ENCODE measurements around the gene MYBPC1.
"Not testable (repeated sequence)": the region's sequence is repeated elsewhere in the genome, so short reads cannot be mapped to it uniquely, and the experiment has no call there.

Gene MYBPC1

DNA sequence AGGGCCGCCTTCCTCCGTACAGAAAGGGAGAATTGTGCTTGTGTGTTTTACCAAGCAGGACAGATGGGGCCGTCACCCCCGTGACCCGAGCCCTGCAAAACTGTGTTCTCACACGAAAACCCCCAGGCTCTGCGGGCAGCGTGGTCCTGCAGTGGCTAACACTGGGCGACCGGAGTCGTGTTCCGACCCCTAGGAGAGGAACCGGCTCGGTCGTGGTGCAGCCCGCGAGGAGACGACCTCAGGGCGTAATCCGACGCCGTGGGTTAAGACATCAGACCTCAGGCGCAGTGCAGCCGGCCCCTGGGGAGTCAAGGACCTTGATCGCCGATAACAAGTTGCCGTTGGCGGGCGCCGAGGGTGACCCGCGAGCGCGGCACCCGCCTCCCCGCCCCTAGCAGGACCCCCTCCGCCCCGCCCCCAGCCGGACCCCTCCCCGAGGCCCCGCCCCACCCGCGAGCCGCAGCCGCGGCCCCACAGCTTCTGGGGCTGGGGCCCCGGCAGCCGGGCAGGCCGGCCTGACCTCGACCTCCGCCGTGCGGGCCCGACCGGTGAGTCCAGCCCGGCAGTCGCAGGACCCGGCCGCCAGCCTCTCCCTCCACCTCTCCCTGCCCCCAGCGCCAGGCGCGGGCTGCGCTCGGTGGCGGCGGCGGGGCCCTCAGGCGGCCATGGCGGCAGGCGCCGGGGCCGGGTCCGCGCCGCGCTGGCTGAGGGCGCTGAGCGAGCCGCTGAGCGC is 102.6 kb downstream of the MYBPC1 start, which contains the start of gene CHPT1:
Gene CHPT1 (plus strand): TSS at position 444 of the 733 bp plus-strand sequence. CDS start 222 bp downstream, at position 666.
- DNase-seq, result peak; percentile 66

DNA sequence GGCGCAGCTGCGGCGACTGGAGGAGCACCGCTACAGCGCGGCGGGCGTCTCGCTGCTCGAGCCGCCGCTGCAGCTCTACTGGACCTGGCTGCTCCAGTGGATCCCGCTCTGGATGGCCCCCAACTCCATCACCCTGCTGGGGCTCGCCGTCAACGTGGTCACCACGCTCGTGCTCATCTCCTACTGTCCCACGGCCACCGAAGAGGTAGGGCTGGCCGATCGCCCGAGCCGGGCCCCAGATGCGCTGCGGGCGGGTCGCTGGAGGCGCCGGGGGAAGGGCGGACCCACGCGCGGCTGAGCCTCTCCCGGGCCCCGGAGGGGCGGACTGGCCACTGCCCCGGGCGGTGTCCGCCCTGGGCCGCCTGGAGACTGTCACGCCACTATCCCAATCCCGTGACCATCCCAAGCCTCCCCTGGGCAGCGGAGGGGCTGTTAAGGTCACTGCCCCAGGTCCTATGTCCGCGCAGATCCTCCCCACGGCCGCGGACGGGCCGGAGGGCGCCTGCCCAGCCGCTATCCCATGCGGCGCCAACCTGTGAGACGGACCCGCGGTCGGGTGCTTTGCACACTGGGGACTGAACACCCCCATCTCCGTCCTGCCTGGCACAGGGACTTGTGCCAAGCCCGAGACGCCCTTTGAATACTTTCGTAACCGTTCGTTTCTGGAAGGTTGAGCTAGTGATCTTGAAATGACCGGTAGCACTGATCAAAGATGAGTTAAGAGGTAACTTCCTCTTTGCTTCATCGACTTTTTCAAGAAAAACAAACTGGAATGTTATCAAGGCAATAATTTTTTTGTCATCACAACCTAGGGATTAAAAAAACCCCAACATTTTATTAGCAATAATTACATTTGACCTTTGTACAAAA is 103.4 kb downstream of the MYBPC1 start:
- no peak for DNase-seq

DNA sequence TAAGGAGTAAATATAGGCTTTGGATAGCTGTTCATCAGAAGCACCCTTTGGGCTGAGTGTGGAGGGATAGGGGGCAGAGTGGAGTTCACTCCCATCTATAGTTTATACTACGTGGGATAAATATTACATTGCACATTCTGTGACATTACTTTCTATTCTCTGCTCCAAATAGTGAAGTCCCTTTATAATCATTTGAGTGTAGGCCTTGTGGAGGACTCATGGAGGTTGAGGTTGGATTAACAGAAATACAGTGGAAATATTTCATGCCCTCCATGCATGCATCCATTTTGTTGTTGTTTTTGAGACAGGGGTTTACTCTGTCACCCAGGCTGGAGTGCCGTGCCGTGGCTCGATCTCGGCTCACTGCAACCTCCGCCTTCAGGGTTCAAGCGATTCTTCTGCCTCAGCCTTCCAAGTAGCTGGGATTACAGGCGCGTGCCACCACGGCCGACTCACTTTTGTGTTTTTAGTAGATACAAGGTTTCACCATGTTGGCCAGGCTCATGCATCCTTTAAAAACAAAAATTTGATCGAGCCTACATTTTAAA is 104.1 kb downstream of the MYBPC1 start:
- DNase-seq, result no peak

- DNase-seq, result no peak
These were observed 105.6 kb downstream of the MYBPC1 start for GRCh38 chr12:101700299-101700820.

DNA sequence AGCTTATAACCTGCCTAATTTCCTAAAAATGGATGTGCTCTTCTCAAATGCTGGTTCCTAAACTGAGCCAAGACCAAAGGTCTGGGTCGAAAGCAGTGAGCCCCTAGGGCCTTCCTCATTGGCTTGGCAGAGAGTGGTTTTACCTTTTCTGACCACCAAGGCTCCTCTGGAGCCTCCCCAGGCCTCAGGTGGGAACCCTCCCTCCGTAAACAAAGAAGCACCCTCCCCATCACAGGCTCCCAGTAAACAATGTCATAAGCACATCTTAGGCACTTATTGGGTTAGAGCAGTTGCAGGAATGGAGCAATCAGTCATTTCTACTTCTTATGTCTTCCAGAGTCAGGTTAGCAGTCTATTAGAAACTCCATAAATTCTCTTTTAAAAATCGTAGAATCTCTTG is 108.7 kb downstream of the MYBPC1 start:
- no peak for DNase-seq

DNA sequence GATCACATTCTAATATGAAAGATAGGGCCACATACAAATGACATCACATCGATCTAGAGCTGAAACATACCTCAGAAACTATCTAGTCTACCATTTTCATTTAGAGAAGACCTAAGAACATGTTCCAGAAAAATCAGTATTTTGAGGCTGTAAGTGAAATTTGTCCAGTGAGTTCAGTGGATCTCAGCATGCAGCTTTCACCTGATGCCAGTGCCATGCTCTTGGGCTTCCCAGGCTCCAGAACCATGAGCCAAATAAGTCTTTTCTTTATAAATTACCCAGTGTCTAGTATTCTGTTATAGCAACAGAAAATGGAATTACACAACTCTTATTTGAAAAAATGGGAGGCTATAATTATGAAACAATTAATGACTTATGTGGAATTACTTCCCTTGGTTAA is 111.6 kb downstream of the MYBPC1 start:
- DNase-seq, result no peak

DNA sequence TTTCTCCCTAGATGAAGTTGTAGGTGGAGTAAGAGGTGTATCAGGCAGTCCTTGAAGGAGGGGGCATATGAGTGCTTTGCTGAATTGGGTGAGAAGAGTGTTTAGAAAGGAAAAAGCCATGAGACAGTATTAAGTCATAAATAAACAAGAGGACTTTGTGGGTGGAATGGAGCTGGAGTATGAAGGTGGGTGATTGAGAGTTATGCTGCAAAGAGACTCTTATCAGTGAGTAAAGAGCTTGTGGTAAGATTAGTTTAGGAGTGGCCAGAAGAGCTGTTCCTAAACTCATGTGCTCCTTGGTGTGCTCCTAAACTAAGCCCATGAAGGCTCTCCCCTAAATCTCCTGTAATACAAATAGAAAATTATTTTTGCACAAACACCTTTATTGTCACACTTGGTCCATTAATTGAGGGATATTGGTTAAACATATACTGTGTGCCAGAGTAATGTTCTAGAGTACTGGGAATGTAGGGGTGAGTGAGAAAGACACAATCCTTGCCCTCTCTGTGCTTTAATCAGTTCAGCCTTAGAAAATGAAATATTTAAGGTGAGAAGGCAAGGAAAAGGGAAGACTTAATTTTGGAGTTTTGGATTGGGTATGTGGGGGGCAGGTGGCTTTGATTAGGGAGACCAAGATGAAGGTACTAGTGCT is 112.5 kb downstream of the MYBPC1 start:
- DNase-seq, result peak; percentile 68

DNA sequence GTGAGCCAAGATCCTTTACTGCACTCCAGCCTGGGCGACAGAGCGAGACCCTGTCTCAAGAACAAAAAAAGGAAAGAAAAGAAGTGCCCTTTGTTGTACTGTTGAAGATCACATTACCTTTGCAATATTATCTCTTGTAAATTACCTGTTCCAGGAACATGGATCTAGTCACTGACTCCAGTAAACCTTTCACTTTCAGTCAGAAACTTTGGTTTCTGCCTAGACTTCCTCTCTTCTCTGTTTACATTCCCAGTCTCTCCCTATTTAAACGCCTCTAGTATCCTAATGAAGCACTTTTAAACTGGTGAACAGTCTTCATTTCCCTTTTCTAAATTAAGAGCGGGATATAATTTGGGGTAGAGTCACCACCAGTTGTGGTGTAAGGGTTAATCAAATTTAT is 115.5 kb downstream of the MYBPC1 start:
- DNase-seq, result no peak

DNA sequence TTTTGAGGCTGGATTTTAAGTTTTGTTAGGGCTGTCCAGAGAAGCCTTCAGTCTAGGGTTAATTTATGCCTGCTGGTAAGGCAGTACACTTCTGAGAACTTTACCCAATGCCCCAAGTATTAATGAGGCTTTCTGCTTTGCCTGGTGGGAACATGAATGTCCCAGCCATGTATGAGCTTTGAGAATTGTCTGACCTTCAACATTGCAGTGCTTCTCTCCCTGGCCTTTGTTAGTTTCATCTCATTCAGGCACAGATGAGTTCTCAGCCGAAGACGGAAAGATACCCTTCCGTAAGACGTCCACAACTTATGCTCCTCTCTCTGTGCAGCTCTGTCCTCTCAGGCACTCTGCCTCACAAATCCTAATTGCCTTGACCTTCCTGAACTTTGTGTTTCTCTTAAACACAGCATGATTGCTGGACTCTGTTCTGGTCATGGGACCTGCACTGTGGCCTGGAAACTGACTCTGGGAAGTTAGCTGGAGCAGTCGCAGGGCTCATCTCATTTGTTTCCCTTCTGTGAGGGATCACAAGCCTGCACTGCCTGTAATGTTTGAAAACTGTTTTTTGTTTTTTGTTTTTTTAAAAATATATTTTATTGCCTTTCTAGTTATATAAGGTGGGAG is 118.4 kb downstream of the MYBPC1 start:
- no peak for DNase-seq

DNA sequence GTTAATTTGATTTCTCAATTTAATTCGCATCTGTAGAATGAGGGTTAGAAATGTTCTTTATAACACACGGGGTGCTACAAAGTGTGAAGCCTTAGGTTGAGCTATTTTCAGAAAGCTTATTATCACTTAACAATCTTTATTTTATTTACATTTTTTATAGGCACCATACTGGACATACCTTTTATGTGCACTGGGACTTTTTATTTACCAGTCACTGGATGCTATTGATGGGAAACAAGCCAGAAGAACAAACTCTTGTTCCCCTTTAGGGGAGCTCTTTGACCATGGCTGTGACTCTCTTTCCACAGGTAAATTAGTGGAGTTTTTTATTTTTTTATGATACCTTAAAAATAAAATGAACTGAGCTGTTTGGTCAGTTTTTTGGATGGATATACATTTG is 119.2 kb downstream of the MYBPC1 start:
- DNase-seq, result no peak

GRCh38 chr12:101714877-101715444 is 120.2 kb downstream of the MYBPC1 start:
- DNase-seq, result no peak

DNA sequence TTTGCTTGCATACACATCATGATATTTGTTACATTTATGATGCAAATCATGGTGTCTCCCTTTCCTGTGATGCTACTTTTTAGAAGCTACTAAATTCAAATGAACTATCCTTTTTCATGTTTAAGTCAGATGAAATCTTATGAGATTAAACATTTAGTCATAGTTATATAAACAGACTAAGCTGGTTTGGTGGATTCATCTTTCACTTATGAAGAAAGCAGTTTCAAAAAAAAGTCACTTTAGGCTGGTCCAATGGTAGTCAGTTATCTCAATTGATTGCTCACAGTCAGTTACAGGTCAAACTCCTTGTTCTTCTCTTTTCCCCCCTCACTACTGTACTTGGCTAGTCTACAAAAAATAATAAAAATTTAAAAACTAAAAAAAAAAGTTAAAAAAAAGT is 124.8 kb downstream of the MYBPC1 start:
- no peak for DNase-seq

DNA sequence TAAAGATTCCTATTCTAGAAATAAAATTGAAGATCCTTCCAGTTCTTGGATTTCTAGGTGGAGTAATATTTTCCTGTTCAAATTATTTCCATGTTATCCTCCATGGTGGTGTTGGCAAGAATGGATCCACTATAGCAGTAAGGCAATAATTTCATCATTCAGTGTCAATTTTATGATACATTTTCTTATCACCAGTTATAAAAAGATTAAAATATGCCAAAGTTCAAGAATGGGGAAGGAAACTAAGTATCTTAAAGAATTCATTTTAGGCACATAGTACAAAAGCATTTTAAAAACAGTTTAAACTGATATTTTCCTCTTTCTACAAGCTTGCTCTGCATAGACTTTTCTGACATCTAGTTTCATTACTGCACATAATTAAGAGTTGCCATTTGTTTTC is 125.3 kb downstream of the MYBPC1 start:
- no peak for DNase-seq

DNA sequence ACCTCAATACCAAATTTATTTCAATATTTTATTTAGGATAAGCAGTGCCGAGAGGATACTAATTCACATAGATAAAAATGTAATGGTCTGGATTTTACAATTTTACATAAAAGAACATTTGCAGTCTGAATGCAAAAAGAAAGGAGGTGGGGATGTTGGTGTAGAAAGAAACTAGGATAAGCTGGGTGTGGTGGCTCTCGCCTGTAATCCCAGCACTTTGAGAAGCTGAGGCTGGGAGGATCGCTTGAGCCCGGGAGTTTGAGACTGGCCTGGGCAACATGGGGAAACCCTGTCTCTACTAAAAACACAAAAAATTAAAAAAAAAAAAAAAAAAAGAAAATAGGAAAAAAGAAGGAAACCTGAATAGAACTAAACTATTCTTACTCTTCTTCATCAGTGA is 127.6 kb downstream of the MYBPC1 start:
- DNase-seq, result no peak

DNA sequence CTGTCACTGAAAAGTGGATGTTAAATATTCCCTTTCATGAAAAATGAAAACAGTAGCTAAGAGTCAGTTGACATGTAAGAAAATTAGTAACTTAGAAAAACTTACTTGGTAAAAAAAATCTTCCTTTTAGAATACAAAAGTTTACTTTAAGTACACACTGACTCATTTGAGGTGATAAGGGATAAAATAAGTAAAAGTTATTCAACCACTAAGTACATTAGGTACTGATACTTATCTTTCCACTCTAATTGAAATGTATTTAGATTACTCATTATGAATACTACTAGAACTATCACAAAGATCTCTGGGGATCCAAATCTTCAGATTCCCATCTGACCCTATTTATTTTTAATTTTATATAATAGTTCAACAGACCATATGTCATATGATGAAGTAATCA is 132.3 kb downstream of the MYBPC1 start:
- DNase-seq, result no peak

- no peak for DNase-seq
These were observed 135.1 kb downstream of the MYBPC1 start for GRCh38 chr12:101729842-101730241.

- no peak for DNase-seq
These were observed 137.5 kb downstream of the MYBPC1 start for GRCh38 chr12:101732318-101732717.

GRCh38 chr12:101733166-101733565 is 138.4 kb downstream of the MYBPC1 start:
- DNase-seq, result no peak

DNA sequence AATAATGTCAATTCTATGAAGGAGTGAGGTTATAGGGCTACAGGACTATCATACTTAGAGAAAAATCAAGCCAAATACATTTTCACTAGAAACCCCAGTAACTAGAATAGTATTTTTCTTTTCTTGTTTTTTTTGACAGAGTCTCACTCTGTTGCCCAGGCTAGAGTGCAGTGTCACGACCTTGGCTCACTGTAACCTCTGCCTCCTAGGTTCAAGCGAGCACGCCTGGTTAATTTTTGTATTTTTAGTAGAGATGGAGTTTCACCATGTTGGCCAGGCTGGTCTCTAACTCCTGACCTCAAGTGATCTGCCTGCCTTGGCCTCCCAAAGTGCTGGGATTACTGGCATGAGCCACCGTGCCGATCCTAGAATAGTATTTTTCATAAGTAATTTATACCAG is 139.7 kb downstream of the MYBPC1 start:
- DNase-seq, result not testable (repeated sequence)

Data from DMS79 (cell line).